Immature natural killer cell (primary cell): ENCODE data around the gene MLXIPL. TPM values are rescaled to one million over a fixed set of nuclear protein-coding genes. Genes with fewer than 3 reads are reported as not detected.
"Not testable (repeated sequence)": the region's sequence is repeated elsewhere in the genome, so short reads cannot be mapped to it uniquely, and the experiment has no call there.

Experiments used
- DNase-seq, 3 donors: peaks; one replicate each; pipeline ENCODE4 v3.0.0; 2022; ENCODE audit warnings: mixed read lengths in 1 of 3
- H3K27ac Mint-ChIP-seq, 6 donors: one replicate each; pipeline ENCODE4 v1.8.0; 2020; ENCODE audit warnings: mixed read lengths in 6 of 6, mild to moderate bottlenecking in 5 of 6, inconsistent platforms in 4 of 6, moderate library complexity in 3 of 6
- H3K27me3 Mint-ChIP-seq, 3 donors: one replicate each; pipeline ENCODE4 v1.8.0; 2020 to 2021; ENCODE audit warnings: low read depth in 3 of 3, mild to moderate bottlenecking in 3 of 3, mixed read lengths in 3 of 3, moderate library complexity in 3 of 3, inconsistent platforms in 1 of 3
- H3K36me3 Mint-ChIP-seq, 3 donors: one replicate each; pipeline ENCODE4 v1.8.0; 2020; ENCODE audit warnings: mixed read lengths in 3 of 3, inconsistent platforms in 2 of 3, mild to moderate bottlenecking in 2 of 3
- H3K4me1 Mint-ChIP-seq, 2 donors: one replicate each; pipeline ENCODE4 v1.8.0; 2020; ENCODE audit warnings: inconsistent platforms in 2 of 2, mild to moderate bottlenecking in 2 of 2, mixed read lengths in 2 of 2, moderate library complexity in 1 of 2
- H3K4me3 Mint-ChIP-seq, 5 donors: one replicate each; pipeline ENCODE4 v1.8.0; 2020; ENCODE audit warnings: mild to moderate bottlenecking in 5 of 5, mixed read lengths in 5 of 5, inconsistent platforms in 3 of 5, moderate library complexity in 3 of 5
- H3K9me3 Mint-ChIP-seq, 6 donors: one replicate each; pipeline ENCODE4 v1.8.0; 2020; ENCODE audit warnings: mild to moderate bottlenecking in 6 of 6, mixed read lengths in 6 of 6, inconsistent platforms in 4 of 6, moderate library complexity in 3 of 6
- polyA plus RNA-seq, 3 donors: library from polyadenylated mRNA; unstranded; fragments of 300-500 nt; fragmentation: Illumina TruSeq; gene quantifications; one replicate each; pipeline ENCODE4 v1.2.3, GENCODE V29; 2021

MLXIPL gene, protein sequence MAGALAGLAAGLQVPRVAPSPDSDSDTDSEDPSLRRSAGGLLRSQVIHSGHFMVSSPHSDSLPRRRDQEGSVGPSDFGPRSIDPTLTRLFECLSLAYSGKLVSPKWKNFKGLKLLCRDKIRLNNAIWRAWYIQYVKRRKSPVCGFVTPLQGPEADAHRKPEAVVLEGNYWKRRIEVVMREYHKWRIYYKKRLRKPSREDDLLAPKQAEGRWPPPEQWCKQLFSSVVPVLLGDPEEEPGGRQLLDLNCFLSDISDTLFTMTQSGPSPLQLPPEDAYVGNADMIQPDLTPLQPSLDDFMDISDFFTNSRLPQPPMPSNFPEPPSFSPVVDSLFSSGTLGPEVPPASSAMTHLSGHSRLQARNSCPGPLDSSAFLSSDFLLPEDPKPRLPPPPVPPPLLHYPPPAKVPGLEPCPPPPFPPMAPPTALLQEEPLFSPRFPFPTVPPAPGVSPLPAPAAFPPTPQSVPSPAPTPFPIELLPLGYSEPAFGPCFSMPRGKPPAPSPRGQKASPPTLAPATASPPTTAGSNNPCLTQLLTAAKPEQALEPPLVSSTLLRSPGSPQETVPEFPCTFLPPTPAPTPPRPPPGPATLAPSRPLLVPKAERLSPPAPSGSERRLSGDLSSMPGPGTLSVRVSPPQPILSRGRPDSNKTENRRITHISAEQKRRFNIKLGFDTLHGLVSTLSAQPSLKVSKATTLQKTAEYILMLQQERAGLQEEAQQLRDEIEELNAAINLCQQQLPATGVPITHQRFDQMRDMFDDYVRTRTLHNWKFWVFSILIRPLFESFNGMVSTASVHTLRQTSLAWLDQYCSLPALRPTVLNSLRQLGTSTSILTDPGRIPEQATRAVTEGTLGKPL
- not detected for polyA plus RNA-seq

DNA sequence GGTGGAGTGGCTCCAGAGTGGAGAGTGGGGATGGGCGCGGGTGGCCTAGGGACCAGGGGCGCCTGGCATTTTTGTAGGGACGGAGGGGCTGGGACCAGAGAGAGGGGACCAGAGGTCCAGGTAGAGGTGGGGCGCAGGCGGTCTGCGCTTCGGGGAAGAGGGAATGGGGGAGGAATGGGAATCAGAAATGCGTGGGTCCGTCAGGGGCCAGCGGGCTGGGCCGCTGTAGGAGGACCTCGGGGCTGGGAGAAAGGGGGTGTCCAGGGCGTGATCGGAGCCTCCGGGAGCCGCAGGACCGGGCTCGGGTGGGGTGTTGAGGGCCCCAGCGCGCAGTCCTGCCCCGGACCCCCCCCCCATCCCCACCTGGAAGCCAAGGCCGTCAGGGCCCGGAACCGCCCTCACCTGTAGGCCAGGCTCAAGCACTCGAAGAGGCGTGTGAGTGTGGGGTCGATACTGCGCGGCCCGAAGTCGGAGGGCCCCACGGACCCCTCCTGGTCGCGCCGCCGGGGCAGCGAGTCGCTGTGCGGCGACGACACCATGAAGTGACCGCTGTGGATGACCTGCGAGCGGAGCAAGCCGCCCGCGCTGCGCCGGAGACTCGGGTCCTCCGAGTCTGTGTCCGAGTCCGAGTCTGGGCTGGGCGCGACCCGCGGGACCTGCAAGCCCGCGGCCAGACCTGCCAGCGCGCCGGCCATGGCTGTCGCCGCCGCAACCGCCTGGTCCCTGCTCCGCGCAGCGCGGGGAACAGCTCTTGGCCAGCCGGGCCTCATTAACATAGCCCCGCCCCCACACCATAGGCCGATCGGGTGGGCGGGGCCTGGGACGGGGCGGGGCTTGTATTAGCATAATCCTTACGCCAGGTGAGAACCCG lies at the start of gene MLXIPL:
MLXIPL (minus strand) TSS at position 725 of the 871 bp plus-strand sequence; CDS start at position 695, 30 bp downstream.
- Mint-ChIP-seq H3K36me3 (no peaks in the 10 kb centered on the region), H3K9me3 (peaks cover 0 to 2% (median 0%) of the 10 kb centered on the region in 6 donors), H3K27ac (no peak within 1 kb of the TSS), H3K4me1 (peaks cover 0 to 2% of the 10 kb centered on the region in 2 donors), H3K27me3 (peaks cover 12 to 28% (median 14%) of the 10 kb centered on the region in 3 donors), H3K4me3 (peak within 1 kb of the TSS; percentile 21 to 55 (median 33))
- peak; percentile 55 to 61 (median 57) for DNase-seq

GRCh38 chr7:73671857-73672445 lies 47.6 kb upstream of the MLXIPL start:
- H3K36me3 Mint-ChIP-seq: no peaks in the 10 kb centered on the region
- H3K4me1 Mint-ChIP-seq: peaks cover 6 to 10% of the 10 kb centered on the region in 2 donors
- H3K9me3 Mint-ChIP-seq: no peaks in the 10 kb centered on the region
- no peak overlapping the region for H3K4me3 Mint-ChIP-seq
- no peak overlapping the region for H3K27ac Mint-ChIP-seq
- no peak for DNase-seq
- peaks cover 5 to 16% (median 15%) of the 10 kb centered on the region in 3 donors for H3K27me3 Mint-ChIP-seq

- no peak overlapping the region for H3K4me3 Mint-ChIP-seq
- peaks cover 6 to 10% of the 10 kb centered on the region in 2 donors for H3K4me1 Mint-ChIP-seq
- no peak overlapping the region for H3K27ac Mint-ChIP-seq
Measured at GRCh38 chr7:73671322-73671661, 47.0 kb upstream of the MLXIPL start.

GRCh38 chr7:73669858-73670385 lies 45.6 kb upstream of the MLXIPL start:
- peak overlapping the region in 3 of 5 donors; percentile 13 to 54 (median 15) for H3K4me3 Mint-ChIP-seq
- H3K9me3 Mint-ChIP-seq: peaks cover 0 to 2% (median 0%) of the 10 kb centered on the region in 6 donors
- no peak for DNase-seq
- peaks cover 6 to 11% of the 10 kb centered on the region in 2 donors for H3K4me1 Mint-ChIP-seq
- no peaks in the 10 kb centered on the region for H3K36me3 Mint-ChIP-seq
- peaks cover 10 to 21% (median 20%) of the 10 kb centered on the region in 3 donors for H3K27me3 Mint-ChIP-seq
- no peak overlapping the region for H3K27ac Mint-ChIP-seq

More at GRCh38 chr7:73671322-73671661, 47.0 kb upstream of the MLXIPL start:
- no peaks in the 10 kb centered on the region for H3K36me3 Mint-ChIP-seq
- H3K9me3 Mint-ChIP-seq: no peaks in the 10 kb centered on the region
- peaks cover 5 to 19% (median 16%) of the 10 kb centered on the region in 3 donors for H3K27me3 Mint-ChIP-seq
- DNase-seq: no peak

DNA sequence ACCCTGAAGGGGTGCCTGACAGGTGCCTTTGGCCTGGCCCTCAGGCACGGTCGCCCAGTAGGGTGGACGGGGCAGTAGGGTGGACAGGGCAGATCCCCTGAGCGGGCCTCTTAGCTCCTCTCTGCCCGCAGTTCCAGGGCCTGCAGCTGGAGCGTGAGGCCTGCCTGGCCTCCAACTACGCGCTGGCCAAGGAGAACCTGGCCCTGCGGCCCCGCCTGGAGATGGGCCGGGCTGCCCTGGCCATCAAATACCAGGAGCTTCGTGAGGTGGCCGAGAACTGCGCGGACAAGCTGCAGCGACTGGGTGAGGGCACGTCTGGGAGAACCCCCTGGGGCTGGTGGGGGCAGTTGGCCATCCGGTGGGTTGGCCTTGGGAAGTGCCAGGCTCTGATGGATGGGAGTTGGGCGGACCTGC lies 45.0 kb upstream of the MLXIPL start:
- no peak overlapping the region for H3K27ac Mint-ChIP-seq
- H3K36me3 Mint-ChIP-seq: no peaks in the 10 kb centered on the region
- no peak overlapping the region for H3K4me3 Mint-ChIP-seq
- peaks cover 10 to 24% (median 21%) of the 10 kb centered on the region in 3 donors for H3K27me3 Mint-ChIP-seq
- peaks cover 0 to 2% (median 0%) of the 10 kb centered on the region in 6 donors for H3K9me3 Mint-ChIP-seq
- H3K4me1 Mint-ChIP-seq: peaks cover 6 to 11% of the 10 kb centered on the region in 2 donors
- DNase-seq: no peak

DNA sequence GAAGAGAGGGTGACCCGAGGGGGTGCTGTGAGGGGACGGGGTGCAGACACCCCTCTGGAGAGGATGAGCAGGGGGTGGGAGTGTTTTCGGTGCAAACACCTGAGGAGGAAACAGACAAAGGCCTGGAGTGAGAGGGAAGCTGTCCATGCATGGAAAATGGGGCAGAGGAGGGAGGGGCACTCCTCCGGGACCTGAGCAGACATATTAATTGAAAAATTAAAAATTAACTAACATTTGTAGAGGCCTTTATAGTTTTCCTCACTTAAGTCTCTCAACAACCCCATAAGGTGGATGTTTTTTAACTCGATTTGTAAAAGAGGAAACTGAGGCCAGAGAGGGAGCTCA lies 44.5 kb upstream of the MLXIPL start:
- Mint-ChIP-seq H3K4me3 (peak overlapping the region; percentile 65 to 83 (median 68)), H3K36me3 (no peaks in the 10 kb centered on the region), H3K9me3 (peaks cover 0 to 2% (median 0%) of the 10 kb centered on the region in 6 donors), H3K27me3 (peaks cover 10 to 28% (median 21%) of the 10 kb centered on the region in 3 donors), H3K27ac (no peak overlapping the region), H3K4me1 (peaks cover 6 to 11% of the 10 kb centered on the region in 2 donors)
- no peak for DNase-seq

GRCh38 chr7:73668103-73668885 lies 44.0 kb upstream of the MLXIPL start:
- Mint-ChIP-seq H3K27ac (peak overlapping the region in 1 of 6 donors; percentile 11), H3K4me1 (peaks cover 6 to 11% of the 10 kb centered on the region in 2 donors), H3K27me3 (peaks cover 11 to 29% (median 22%) of the 10 kb centered on the region in 3 donors), H3K36me3 (no peaks in the 10 kb centered on the region), H3K4me3 (peak overlapping the region; percentile 65 to 83 (median 68)), H3K9me3 (peaks cover 0 to 2% (median under 1%) of the 10 kb centered on the region in 6 donors)
- DNase-seq: no peak

GRCh38 chr7:73667344-73668102 lies 43.2 kb upstream of the MLXIPL start, which contains the start of gene VPS37D:
TSS of gene VPS37D (plus strand) at chr7:73667831. CDS start at chr7:73667959, 128 bp downstream.
- peak; percentile 88 to 91 (median 90) for DNase-seq
- Mint-ChIP-seq H3K4me3 (peak within 1 kb of the TSS; percentile 70 to 83 (median 77)), H3K27me3 (peaks cover 17 to 33% (median 25%) of the 10 kb centered on the region in 3 donors), H3K27ac (peak within 1 kb of the TSS in 1 of 6 donors; percentile 11), H3K36me3 (no peaks in the 10 kb centered on the region), H3K9me3 (peaks cover 0 to 9% (median under 1%) of the 10 kb centered on the region in 6 donors), H3K4me1 (peaks cover 6 to 11% of the 10 kb centered on the region in 2 donors)

DNA sequence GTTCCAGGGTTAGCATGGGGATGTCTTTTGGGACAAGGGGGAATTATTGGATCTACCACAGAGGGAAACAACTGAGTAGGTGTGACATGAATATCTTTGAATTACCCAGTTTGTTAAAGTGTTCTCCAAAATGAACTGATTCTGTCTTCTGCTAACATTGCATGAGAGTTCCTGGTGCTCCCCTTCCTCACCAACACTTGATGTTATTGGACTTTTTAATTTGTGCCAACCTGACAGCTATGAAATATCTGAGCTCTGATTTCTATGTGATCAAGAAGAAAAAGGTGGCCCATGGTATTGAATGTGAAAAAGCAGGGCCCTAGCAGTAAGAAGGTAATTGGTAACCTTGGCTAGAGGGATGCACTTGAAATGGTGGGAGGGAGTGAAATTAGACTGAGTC lies 38.7 kb upstream of the MLXIPL start:
- peaks cover 15 to 34% (median 19%) of the 10 kb centered on the region in 3 donors for H3K27me3 Mint-ChIP-seq
- no peaks in the 10 kb centered on the region for H3K36me3 Mint-ChIP-seq
- peaks cover 0 to 9% (median under 1%) of the 10 kb centered on the region in 6 donors for H3K9me3 Mint-ChIP-seq
- DNase-seq: no peak
- H3K27ac Mint-ChIP-seq: no peak overlapping the region
- peaks cover 0 to 5% of the 10 kb centered on the region in 2 donors for H3K4me1 Mint-ChIP-seq
- no peak overlapping the region for H3K4me3 Mint-ChIP-seq

DNA sequence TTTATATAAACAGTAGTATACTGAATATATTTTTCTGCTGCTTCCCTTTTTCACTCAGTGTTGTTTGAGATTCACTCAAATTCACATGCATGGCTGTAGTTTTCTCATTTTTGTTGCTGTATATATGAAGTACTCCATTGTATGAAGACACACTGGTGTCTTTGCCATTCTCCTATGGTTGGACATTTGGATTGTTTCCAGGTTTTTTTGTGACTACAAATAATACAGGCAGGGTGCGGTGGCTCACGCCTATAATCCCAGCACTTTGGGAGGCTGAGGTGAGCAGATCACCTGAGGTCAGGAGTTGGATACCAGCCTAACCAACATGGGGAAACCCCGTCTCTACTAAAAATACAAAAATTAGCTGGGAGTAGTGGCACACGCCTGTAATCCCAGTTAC lies 36.3 kb upstream of the MLXIPL start:
- DNase-seq, H3K36me3 Mint-ChIP-seq, H3K27ac Mint-ChIP-seq, H3K4me3 Mint-ChIP-seq, H3K9me3 Mint-ChIP-seq, H3K4me1 Mint-ChIP-seq: not testable (repeated sequence)
- peaks cover 7 to 26% (median 14%) of the 10 kb centered on the region in 3 donors for H3K27me3 Mint-ChIP-seq

- no peaks in the 10 kb centered on the region for H3K36me3 Mint-ChIP-seq
- peaks cover 6 to 26% (median 11%) of the 10 kb centered on the region in 3 donors for H3K27me3 Mint-ChIP-seq
- no peak overlapping the region for H3K4me3 Mint-ChIP-seq
- H3K27ac Mint-ChIP-seq: no peak overlapping the region
- DNase-seq: no peak
- H3K4me1 Mint-ChIP-seq: no peaks in the 10 kb centered on the region
- H3K9me3 Mint-ChIP-seq: peaks cover 0 to 7% (median 0%) of the 10 kb centered on the region in 6 donors
Measured at GRCh38 chr7:73659983-73660382, 35.7 kb upstream of the MLXIPL start.
